Measurements from ENCODE around the gene SEC24B. TPM values are rescaled to one million over a fixed set of nuclear protein-coding genes. Genes with fewer than 3 reads are reported as not detected.

The SEC24B gene
- total RNA-seq, 2 donors from 2014 or later = 42.5 to 48.6 TPM

DNA sequence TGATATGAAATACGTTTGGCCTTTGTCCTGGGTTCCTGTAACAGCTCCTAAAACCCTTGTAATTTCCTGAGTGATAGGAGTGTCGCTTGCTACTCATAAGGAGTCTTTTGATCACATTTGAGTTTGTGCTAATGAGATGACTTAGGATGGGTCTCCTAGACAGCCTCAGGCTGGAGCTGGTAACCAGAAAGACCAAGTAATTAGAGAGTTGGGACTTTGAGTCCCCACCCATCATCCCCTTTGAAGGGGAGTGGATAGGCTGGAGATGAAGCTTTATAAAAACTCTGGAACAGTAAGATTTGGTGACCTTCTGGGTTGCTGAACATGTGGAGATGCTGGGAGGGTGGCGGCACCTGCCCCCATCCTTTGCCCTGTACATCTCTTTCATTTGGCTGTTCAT, 2.9 kb downstream of the SEC24B start:
- TF ChIP-seq CTCF (conservative IDR thresholded peaks at IDR 0.05) = no peak
- no peaks in the 10 kb centered on the region for H3K9me3 Mint-ChIP-seq
- DNase-seq = no peak
- 70 to 83% methylated on average over 1 to 3 of the region's 3 CpGs for WGBS, 2 experiments (ENCODE audit: insufficient coverage in 1 of 2, insufficient read length in 1 of 2)
- Histone ChIP-seq H3K9ac (ENCODE audit: extremely low read depth, low read length, poor library complexity, severe bottlenecking) (peak overlapping the region; percentile 65), H3K4me3 (ENCODE audit: low read length) (peak overlapping the region; percentile 99), H3K36me3 (ENCODE audit: control insufficient read depth, insufficient read depth, low read length) (no peaks in the 10 kb centered on the region), H3K9me3 (ENCODE audit: control insufficient read depth, low read length) (no peaks in the 10 kb centered on the region), H3K27ac (ENCODE audit: low read depth, low read length) (no peak overlapping the region), H3K4me1 (ENCODE audit: control insufficient read depth, insufficient read depth, low read length) (peaks cover 3% of the 10 kb centered on the region), H3K27me3 (ENCODE audit: control insufficient read depth, insufficient read depth, low read length, poor library complexity, severe bottlenecking) (no peaks in the 10 kb centered on the region)
- H3K4me3 Mint-ChIP-seq = peak overlapping the region; percentile 84
- H3K27ac Mint-ChIP-seq = peak overlapping the region; percentile 80
- no peaks in the 10 kb centered on the region for H3K36me3 Mint-ChIP-seq (ENCODE audit: low read depth)
- H3K4me1 Mint-ChIP-seq = peaks cover 60% of the 10 kb centered on the region
- no peaks in the 10 kb centered on the region for H3K27me3 Mint-ChIP-seq (ENCODE audit: insufficient read depth)

DNA sequence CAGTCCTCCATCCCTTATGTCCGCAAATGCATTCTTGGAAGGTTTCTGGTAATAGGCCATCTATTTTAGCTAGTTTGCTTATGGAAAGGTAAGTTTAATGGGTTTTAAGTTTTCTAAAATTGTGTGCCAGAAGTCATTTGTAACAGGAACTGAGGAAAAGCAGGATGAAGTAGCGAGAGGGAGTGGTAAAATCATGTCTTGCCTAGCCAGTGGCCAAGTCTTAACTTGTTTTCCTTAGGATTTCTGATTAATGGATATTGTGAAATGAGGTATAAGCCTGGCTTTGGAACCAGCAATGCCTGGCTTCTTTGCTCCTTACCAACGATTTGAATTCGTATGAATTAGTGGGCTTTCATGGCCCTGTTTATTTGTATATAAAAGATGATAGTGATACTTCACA, 7.3 kb downstream of the SEC24B start:
- Mint-ChIP-seq H3K4me3 (no peak overlapping the region), H3K36me3 (ENCODE audit: low read depth) (peaks cover 14% of the 10 kb centered on the region), H3K9me3 (peaks cover 5% of the 10 kb centered on the region), H3K4me1 (peaks cover 49% of the 10 kb centered on the region), H3K27me3 (ENCODE audit: insufficient read depth) (no peaks in the 10 kb centered on the region), H3K27ac (no peak overlapping the region)
- Histone ChIP-seq H3K4me3 (ENCODE audit: low read length) (no peak overlapping the region), H3K27me3 (ENCODE audit: control insufficient read depth, insufficient read depth, low read length, poor library complexity, severe bottlenecking) (no peaks in the 10 kb centered on the region), H3K9me3 (ENCODE audit: control insufficient read depth, low read length) (peaks cover 9% of the 10 kb centered on the region), H3K36me3 (ENCODE audit: control insufficient read depth, insufficient read depth, low read length) (peaks cover 5% of the 10 kb centered on the region), H3K4me1 (ENCODE audit: control insufficient read depth, insufficient read depth, low read length) (peaks cover 3% of the 10 kb centered on the region), H3K9ac (ENCODE audit: extremely low read depth, low read length, poor library complexity, severe bottlenecking) (no peak overlapping the region), H3K27ac (ENCODE audit: low read depth, low read length) (no peak overlapping the region)
- 85 to 91% methylated on average over 2 to 4 of the region's 4 CpGs for WGBS, 2 experiments (ENCODE audit: insufficient coverage in 1 of 2, insufficient read length in 1 of 2)
- no peak for DNase-seq
- TF ChIP-seq CTCF (conservative IDR thresholded peaks at IDR 0.05) = no peak

DNA sequence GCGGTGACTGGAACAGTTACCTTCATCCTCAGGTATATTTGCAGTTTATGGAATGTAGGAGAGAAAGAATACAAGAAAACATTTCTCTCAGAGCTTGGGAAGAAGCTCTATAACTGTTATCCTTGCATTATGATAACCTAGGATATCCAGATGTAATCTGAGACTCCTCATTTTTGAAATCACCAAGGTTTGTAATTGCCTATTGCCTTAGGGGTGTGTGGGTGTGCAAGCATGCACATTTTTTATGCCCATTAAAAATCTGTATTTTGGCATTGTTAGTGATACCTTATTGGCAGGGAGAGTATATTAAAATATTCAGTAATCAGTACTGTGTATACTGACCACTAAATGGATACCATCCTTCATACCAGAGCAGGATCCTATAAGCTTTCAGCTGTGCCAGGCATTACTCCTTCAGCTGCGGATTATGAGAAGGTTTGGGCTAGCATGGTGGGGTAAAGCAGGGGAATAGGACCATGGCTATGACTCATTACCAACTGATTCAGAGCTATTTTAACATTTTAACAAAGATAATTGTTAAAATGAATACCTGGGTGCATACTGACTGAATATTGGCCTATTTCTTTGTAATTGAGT, 8.3 kb downstream of the SEC24B start:
- Histone ChIP-seq H3K27me3 (ENCODE audit: control insufficient read depth, insufficient read depth, low read length, poor library complexity, severe bottlenecking) (no peaks in the 10 kb centered on the region), H3K4me1 (ENCODE audit: control insufficient read depth, insufficient read depth, low read length) (no peaks in the 10 kb centered on the region), H3K36me3 (ENCODE audit: control insufficient read depth, insufficient read depth, low read length) (peaks cover 15% of the 10 kb centered on the region), H3K9ac (ENCODE audit: extremely low read depth, low read length, poor library complexity, severe bottlenecking) (no peak overlapping the region), H3K9me3 (ENCODE audit: control insufficient read depth, low read length) (peaks cover 18% of the 10 kb centered on the region), H3K4me3 (ENCODE audit: low read length) (no peak overlapping the region), H3K27ac (ENCODE audit: low read depth, low read length) (no peak overlapping the region)
- no peak for TF ChIP-seq CTCF (conservative IDR thresholded peaks at IDR 0.05)
- H3K4me1 Mint-ChIP-seq = peaks cover 39% of the 10 kb centered on the region
- peaks cover 23% of the 10 kb centered on the region for H3K36me3 Mint-ChIP-seq (ENCODE audit: low read depth)
- no peak overlapping the region for H3K4me3 Mint-ChIP-seq
- 96 to 100% methylated on average over 1 to 2 of the region's 2 CpGs for WGBS, 2 experiments (ENCODE audit: insufficient coverage in 1 of 2, insufficient read length in 1 of 2)
- DNase-seq = no peak
- H3K9me3 Mint-ChIP-seq = peaks cover 10% of the 10 kb centered on the region
- no peak overlapping the region for H3K27ac Mint-ChIP-seq
- no peaks in the 10 kb centered on the region for H3K27me3 Mint-ChIP-seq (ENCODE audit: insufficient read depth)

All from endodermal cell (in vitro differentiated cells).